Measurements from ENCODE around the gene TTC8.
"Not testable (repeated sequence)": the region's sequence is repeated elsewhere in the genome, so short reads cannot be mapped to it uniquely, and the experiment has no call there.

The TTC8 gene

GRCh38 chr14:88823968-88824313 is 510 bp upstream of the TTC8 start:
- DNase-seq (ENCODE audit: low read depth in 2 of 3, low spot score in 2 of 3): no peak

GRCh38 chr14:88825078-88825458 is 617 bp downstream of the TTC8 start:
- no peak for DNase-seq (ENCODE audit: low read depth in 2 of 3, low spot score in 2 of 3)

- DNase-seq (ENCODE audit: low read depth in 2 of 3, low spot score in 2 of 3): no peak
Observed at GRCh38 chr14:88825503-88825902, 1.1 kb downstream of the TTC8 start.

GRCh38 chr14:88829188-88829587 is 4.7 kb downstream of the TTC8 start:
- DNase-seq (ENCODE audit: low read depth in 2 of 3, low spot score in 2 of 3): no peak

GRCh38 chr14:88829685-88830302 is 5.3 kb downstream of the TTC8 start:
- DNase-seq (ENCODE audit: low read depth in 2 of 3, low spot score in 2 of 3): no peak

GRCh38 chr14:88831284-88831683 is 6.8 kb downstream of the TTC8 start:
- no peak for DNase-seq (ENCODE audit: low read depth in 2 of 3, low spot score in 2 of 3)

GRCh38 chr14:88834883-88835431 is 10.5 kb downstream of the TTC8 start:
- no peak for DNase-seq (ENCODE audit: low read depth in 2 of 3, low spot score in 2 of 3)

- DNase-seq (ENCODE audit: low read depth in 2 of 3, low spot score in 2 of 3): no peak
Observed at GRCh38 chr14:88835661-88836060, 11.2 kb downstream of the TTC8 start.

GRCh38 chr14:88837495-88837894 is 13.0 kb downstream of the TTC8 start:
- no peak for DNase-seq (ENCODE audit: low read depth in 2 of 3, low spot score in 2 of 3)

- DNase-seq (ENCODE audit: low read depth in 2 of 3, low spot score in 2 of 3): no peak
Observed at GRCh38 chr14:88838015-88838414, 13.6 kb downstream of the TTC8 start.

- no peak for DNase-seq (ENCODE audit: low read depth in 2 of 3, low spot score in 2 of 3)
Observed at GRCh38 chr14:88840926-88841325, 16.5 kb downstream of the TTC8 start.

GRCh38 chr14:88841741-88842140 is 17.3 kb downstream of the TTC8 start:
- DNase-seq (ENCODE audit: low read depth in 2 of 3, low spot score in 2 of 3): no peak

- DNase-seq (ENCODE audit: low read depth in 2 of 3, low spot score in 2 of 3): no peak
Observed at GRCh38 chr14:88842414-88842813, 18.0 kb downstream of the TTC8 start.

GRCh38 chr14:88844980-88845491 is 20.6 kb downstream of the TTC8 start:
- no peak for DNase-seq (ENCODE audit: low read depth in 2 of 3, low spot score in 2 of 3)

GRCh38 chr14:88848571-88848970 is 24.1 kb downstream of the TTC8 start:
- DNase-seq (ENCODE audit: low read depth in 2 of 3, low spot score in 2 of 3): no peak

- DNase-seq (ENCODE audit: low read depth in 2 of 3, low spot score in 2 of 3): no peak
Observed at GRCh38 chr14:88849716-88850115, 25.3 kb downstream of the TTC8 start.

- DNase-seq (ENCODE audit: low read depth in 2 of 3, low spot score in 2 of 3): no peak
Observed at GRCh38 chr14:88851587-88851986, 27.1 kb downstream of the TTC8 start.

- no peak for DNase-seq (ENCODE audit: low read depth in 2 of 3, low spot score in 2 of 3)
Observed at GRCh38 chr14:88852632-88853031, 28.2 kb downstream of the TTC8 start.

- DNase-seq (ENCODE audit: low read depth in 2 of 3, low spot score in 2 of 3): no peak
Observed at GRCh38 chr14:88853129-88853528, 28.7 kb downstream of the TTC8 start.

- no peak for DNase-seq (ENCODE audit: low read depth in 2 of 3, low spot score in 2 of 3)
Observed at GRCh38 chr14:88856786-88857366, 32.4 kb downstream of the TTC8 start.

- DNase-seq (ENCODE audit: low read depth in 2 of 3, low spot score in 2 of 3): not testable (repeated sequence)
Observed at GRCh38 chr14:88857861-88858260, 33.4 kb downstream of the TTC8 start.

GRCh38 chr14:88859118-88859517 is 34.7 kb downstream of the TTC8 start:
- not testable (repeated sequence) for DNase-seq (ENCODE audit: low read depth in 2 of 3, low spot score in 2 of 3)

- no peak for DNase-seq (ENCODE audit: low read depth in 2 of 3, low spot score in 2 of 3)
Observed at GRCh38 chr14:88863167-88863566, 38.7 kb downstream of the TTC8 start.
